ENCODE results near the gene CAVIN3.
A peak's percentile ranks its signal among the peaks of the same experiment; 100 is the strongest.
"Not testable (repeated sequence)": the region's sequence is repeated elsewhere in the genome, so short reads cannot be mapped to it uniquely, and the experiment has no call there.

CAVIN3 gene

GRCh38 chr11:6323291-6323905, 3.1 kb upstream of the CAVIN3 start:
- no peak for DNase-seq

GRCh38 chr11:6321961-6322362, 1.7 kb upstream of the CAVIN3 start:
- DNase-seq, result no peak

GRCh38 chr11:6321356-6321755, 1.1 kb upstream of the CAVIN3 start:
- DNase-seq, result no peak

- DNase-seq, result peak; percentile 5
Measured at GRCh38 chr11:6319704-6320410, 444 bp downstream of the CAVIN3 start.

- DNase-seq, result no peak
Measured at GRCh38 chr11:6319001-6319703, 1.1 kb downstream of the CAVIN3 start.

- DNase-seq, result no peak
Measured at GRCh38 chr11:6318204-6318603, 2.1 kb downstream of the CAVIN3 start.

GRCh38 chr11:6315811-6316425, 4.4 kb downstream of the CAVIN3 start:
- DNase-seq, result peak; percentile 1

- DNase-seq, result no peak
Measured at GRCh38 chr11:6312106-6312505, 8.2 kb downstream of the CAVIN3 start.

- DNase-seq, result no peak
Measured at GRCh38 chr11:6307876-6308275, 12.4 kb downstream of the CAVIN3 start.

GRCh38 chr11:6305297-6305696, 15.0 kb downstream of the CAVIN3 start:
- DNase-seq, result no peak

GRCh38 chr11:6303661-6304060, 16.6 kb downstream of the CAVIN3 start:
- DNase-seq, result no peak

GRCh38 chr11:6301096-6301495, 19.2 kb downstream of the CAVIN3 start:
- no peak for DNase-seq

- DNase-seq, result no peak
Measured at GRCh38 chr11:6300325-6300724, 20.0 kb downstream of the CAVIN3 start.

- DNase-seq, result no peak
Measured at GRCh38 chr11:6298605-6299004, 21.7 kb downstream of the CAVIN3 start.

- DNase-seq, result no peak
Measured at GRCh38 chr11:6297831-6298230, 22.5 kb downstream of the CAVIN3 start.

- DNase-seq, result no peak
Measured at GRCh38 chr11:6285019-6285418, 35.3 kb downstream of the CAVIN3 start.

- DNase-seq, result no peak
Measured at GRCh38 chr11:6284250-6284649, 36.1 kb downstream of the CAVIN3 start.

GRCh38 chr11:6283453-6284023, 36.8 kb downstream of the CAVIN3 start:
- no peak for DNase-seq

- not testable (repeated sequence) for DNase-seq
Measured at GRCh38 chr11:6280809-6281208, 39.5 kb downstream of the CAVIN3 start.

GRCh38 chr11:6273188-6273587, 47.1 kb downstream of the CAVIN3 start:
- no peak for DNase-seq

- DNase-seq, result no peak
Measured at GRCh38 chr11:6271598-6271997, 48.7 kb downstream of the CAVIN3 start.

- DNase-seq, result no peak
Measured at GRCh38 chr11:6270584-6271246, 49.6 kb downstream of the CAVIN3 start.

- no peak for DNase-seq
Measured at GRCh38 chr11:6269994-6270393, 50.3 kb downstream of the CAVIN3 start.
